GM21528 (cell line): ENCODE results near the gene OTUD7B.

ENCODE experiments used
- ATAC-seq: cut with Tn5 transposase; IDR thresholded peaks from one replicate; pipeline ENCODE4 v1.9.1; 2021; ENCODE audit warnings: mild to moderate bottlenecking, moderate library complexity; ENCODE audit not compliant: unreplicated experiment, low FRiP score

OTUD7B gene

GRCh38 chr1:149925751-149926150, 84.8 kb downstream of the OTUD7B start:
- ATAC-seq, result no peak

GRCh38 chr1:149925345-149925744, 85.2 kb downstream of the OTUD7B start:
- ATAC-seq, result no peak

- no peak for ATAC-seq
These were observed 86.9 kb downstream of the OTUD7B start for GRCh38 chr1:149923626-149924025.

DNA sequence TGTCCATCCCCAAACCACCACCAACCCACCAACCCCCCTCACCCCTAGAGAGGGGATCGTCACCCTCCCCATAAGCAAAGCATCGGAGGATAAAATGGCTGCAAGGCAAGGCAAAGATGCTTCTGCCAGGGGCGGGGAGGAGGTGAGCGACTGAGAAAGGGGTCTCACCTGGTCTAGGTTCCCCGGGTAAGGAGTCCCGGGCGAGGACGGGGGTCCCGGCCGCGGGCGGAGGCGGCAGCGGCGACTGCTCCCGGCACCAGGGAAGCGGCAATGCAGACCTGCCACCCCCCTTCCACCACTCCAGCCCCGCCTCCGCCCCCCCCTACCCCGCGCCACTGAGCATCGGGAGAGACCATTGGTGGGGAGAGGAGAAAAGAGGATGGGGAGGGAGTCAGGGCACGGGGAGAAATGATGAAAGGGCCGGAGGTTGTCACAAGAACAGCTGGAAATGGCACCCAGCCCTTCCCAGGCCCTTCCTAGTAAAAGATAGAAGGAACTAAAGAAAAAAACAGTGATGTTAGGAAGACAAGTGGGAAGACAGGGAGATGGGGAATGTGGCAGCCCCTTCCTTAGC, 92.9 kb downstream of the OTUD7B start, which contains the start of gene SV2A:
Gene SV2A, minus strand, starts transcription at position 274 of the 574 bp plus-strand sequence. CDS start 4,004 bp downstream, outside the sequence.
- ATAC-seq, result no peak

DNA sequence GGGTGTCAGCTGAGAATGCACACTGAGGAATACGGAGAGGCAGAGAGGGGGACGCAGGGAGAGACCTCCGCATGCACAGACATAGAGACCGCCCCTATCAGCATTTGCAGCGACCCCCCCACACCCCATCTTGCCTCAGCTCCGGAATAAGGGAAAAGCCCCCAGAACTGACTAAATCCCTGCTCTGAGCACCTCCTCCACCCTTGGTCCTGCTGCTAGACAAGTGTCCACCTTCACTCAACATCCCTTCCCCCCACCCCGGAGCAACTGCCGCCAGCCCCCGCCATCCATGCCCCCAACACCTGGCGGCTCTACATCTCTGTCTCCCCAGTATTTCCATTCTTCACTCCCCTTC, 93.7 kb downstream of the OTUD7B start:
- no peak for ATAC-seq

DNA sequence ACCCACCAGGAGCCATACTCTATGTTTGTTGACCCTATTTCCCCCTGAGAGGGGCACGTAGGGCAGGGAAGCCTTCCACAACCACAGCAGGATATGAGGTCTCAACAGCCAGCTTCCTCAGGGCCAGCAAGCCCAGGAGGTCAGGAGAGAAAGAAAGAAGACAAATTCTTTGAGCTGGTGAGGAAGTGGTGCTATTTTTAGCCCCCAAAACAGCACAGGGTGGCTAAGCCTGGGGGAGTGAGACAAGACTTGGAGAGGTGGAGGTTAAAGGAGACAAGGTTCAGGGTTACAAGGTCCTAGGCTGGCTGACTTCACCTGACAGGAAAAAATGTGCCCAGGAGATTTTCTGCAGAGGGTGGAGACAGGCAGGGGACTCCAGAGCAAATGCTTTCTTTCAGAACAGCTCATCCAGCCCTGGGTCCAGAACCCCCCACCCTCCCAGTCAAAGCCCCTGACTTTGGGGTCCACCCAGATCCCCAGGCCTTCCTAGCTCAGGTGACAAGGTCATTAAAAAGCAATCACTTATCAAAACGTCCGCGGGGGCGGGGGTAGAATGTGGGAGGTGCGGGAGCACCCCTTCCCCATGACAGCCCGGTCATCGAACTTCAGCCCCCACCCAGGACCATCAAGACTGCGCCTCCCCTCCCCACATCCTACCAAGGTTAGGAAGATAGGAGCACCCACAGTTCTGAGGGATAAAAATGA, 94.2 kb downstream of the OTUD7B start:
- ATAC-seq, result no peak

DNA sequence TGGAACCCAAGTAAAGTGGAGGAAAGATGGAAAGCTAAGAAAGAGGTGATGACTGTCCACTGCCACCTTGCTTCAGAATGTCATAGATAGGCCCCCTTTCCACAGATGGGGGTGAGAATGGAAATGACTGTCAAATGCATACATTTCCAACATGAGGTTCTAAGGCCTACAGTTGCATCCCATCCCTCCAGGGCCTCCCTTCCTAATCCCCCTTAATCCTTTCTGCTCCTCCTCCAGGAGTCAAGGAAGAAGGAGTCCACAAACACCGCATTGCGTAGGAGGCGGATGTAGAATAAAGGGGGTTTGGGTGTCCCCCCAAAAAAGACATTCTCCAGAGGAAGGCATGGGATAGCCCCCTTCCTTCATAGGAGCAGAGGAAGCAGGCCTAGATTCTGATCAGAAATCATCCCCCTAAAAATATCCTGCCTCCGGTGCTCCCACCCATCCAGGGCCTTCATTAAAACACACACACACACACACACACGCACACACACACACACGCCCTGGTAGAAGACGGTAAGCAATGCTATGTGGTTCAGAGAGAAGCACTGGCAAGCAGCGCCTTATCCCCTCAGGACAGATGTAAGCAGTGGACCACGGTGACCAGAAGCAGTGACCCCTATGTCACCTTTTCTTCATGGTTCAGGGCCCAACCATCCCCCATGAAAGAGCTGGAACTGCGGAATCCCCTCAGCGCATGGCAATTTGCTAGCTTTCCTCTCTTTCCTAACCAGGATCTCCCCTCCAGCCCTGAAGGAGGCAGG, 94.9 kb downstream of the OTUD7B start:
- ATAC-seq, result no peak

- no peak for ATAC-seq
These were observed 96.0 kb downstream of the OTUD7B start for GRCh38 chr1:149914545-149914944.

GRCh38 chr1:149906570-149907075, 103.9 kb downstream of the OTUD7B start:
- ATAC-seq, result no peak

DNA sequence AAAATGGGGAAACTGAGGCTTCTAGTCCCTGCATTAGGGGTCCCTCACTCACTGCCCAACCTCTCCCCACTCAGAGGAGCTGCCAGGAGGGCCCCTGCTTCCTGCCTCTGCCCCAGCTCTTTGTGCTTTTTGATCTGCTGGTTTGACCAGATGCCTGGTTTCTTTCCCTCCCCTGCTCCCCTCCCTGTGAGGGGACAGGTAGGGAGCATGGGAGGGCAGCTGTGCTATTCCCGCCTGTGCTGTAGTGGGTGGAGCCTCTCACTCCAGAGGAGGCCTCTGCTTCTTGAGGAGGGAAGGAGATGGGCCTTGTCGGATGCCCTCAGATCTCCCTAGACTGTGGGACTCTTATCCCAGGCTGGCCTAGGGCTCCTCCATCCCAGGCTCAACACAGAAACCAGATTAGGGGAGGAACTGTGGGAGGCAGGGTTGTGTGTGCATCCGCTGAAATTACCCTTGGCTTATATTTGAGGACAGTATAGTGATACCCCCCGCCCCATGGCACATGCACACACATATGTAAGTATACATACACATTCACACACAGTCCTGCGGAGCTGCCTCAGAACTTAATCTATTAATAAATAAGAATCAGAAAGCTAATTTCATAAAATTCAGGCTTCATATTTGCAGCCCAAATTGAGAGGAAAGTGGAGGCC, 106.6 kb downstream of the OTUD7B start:
- no peak for ATAC-seq

- ATAC-seq, result peak; percentile 90
These were observed 110.9 kb downstream of the OTUD7B start, which contains the start of gene BOLA1 for GRCh38 chr1:149899460-149900284. TSS of gene BOLA1 (plus strand) at chr1:149899568. CDS start at chr1:149900060, 492 bp downstream.

DNA sequence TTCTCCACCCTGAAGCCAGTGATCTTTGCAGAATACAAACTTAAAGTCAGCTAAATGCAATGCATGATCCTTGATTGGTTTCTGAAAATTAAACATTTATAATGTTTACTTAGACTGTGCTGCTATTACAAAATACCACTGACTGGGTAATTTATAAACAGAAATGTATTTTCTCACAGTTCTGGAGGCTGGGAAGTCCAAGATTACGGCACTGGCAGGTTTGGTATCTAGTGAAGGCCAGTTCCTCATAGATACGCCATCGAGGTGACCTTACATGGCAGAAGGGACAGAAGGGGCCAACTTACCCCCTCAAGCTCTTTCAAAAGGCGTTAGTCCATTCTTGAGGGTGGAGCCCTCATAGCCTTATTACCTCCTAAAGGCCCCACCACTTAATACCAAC, 114.0 kb downstream of the OTUD7B start:
- ATAC-seq, result no peak

GRCh38 chr1:149888999-149889289, 121.6 kb downstream of the OTUD7B start:
- ATAC-seq, result no peak

DNA sequence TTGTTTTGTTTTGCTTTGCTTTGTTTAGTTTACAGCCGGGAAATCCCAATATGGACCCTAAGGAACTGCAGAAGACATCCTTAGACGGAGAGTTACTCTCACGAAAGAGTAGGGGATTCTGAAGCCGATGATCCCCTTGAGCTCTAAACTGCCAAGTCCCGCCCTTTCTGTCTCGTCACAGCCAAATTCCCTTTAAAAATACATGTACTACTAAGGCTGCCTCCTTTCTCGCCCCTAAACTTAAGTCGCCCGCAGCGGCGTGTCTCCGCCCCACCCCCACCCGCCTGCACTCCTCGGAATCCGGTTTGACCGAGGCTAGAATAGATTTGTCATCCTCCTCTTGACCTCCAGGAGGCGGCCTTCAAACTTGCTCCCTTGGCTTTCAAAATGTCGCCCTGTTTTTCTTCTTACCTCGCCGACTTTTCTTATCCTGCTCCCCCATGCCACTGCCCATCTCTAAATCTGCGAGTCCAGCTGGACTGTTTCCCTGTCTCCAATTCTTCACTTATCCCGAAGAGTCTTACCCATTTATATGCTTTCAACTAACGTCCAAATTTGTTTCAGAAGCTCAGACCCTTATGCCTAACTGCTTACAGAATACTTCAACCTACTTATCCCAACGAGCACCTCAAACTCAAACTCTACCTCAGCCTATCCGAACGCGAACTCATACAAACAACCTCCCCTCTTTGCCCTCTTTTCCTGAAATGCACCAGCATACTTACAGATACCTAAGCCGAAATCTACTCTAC, 122.1 kb downstream of the OTUD7B start:
- ATAC-seq, result peak; percentile 17
